IPS DF 19.7 (cell line): ENCODE data around the gene CEP350.

Source experiments
- DNase-seq: peaks from one replicate; pipeline ENCODE4 v3.0.0-alpha.2; 2013; ENCODE audit warnings: low read depth, low spot score

The CEP350 gene, protein sequence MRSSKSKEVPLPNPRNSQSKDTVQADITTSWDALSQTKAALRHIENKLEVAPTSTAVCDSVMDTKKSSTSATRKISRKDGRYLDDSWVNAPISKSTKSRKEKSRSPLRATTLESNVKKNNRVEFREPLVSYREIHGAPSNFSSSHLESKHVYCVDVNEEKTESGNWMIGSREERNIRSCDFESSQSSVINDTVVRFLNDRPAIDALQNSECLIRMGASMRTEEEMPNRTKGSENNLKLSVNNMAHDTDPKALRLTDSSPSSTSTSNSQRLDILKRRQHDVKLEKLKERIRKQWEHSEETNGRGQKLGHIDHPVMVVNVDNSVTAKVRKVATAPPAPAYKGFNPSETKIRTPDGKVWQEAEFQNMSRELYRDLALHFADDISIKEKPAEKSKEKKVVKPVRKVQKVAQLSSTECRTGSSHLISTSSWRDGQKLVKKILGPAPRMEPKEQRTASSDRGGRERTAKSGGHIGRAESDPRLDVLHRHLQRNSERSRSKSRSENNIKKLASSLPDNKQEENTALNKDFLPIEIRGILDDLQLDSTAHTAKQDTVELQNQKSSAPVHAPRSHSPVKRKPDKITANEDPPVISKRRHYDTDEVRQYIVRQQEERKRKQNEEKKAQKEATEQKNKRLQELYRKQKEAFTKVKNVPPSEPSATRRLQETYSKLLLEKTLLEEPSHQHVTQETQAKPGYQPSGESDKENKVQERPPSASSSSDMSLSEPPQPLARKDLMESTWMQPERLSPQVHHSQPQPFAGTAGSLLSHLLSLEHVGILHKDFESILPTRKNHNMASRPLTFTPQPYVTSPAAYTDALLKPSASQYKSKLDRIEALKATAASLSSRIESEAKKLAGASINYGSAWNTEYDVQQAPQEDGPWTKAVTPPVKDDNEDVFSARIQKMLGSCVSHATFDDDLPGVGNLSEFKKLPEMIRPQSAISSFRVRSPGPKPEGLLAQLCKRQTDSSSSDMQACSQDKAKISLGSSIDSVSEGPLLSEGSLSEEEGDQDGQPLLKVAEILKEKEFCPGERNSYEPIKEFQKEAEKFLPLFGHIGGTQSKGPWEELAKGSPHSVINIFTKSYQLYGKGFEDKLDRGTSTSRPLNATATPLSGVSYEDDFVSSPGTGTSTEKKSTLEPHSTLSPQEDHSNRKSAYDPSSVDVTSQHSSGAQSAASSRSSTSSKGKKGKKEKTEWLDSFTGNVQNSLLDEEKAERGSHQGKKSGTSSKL (N-terminal part only)

DNA sequence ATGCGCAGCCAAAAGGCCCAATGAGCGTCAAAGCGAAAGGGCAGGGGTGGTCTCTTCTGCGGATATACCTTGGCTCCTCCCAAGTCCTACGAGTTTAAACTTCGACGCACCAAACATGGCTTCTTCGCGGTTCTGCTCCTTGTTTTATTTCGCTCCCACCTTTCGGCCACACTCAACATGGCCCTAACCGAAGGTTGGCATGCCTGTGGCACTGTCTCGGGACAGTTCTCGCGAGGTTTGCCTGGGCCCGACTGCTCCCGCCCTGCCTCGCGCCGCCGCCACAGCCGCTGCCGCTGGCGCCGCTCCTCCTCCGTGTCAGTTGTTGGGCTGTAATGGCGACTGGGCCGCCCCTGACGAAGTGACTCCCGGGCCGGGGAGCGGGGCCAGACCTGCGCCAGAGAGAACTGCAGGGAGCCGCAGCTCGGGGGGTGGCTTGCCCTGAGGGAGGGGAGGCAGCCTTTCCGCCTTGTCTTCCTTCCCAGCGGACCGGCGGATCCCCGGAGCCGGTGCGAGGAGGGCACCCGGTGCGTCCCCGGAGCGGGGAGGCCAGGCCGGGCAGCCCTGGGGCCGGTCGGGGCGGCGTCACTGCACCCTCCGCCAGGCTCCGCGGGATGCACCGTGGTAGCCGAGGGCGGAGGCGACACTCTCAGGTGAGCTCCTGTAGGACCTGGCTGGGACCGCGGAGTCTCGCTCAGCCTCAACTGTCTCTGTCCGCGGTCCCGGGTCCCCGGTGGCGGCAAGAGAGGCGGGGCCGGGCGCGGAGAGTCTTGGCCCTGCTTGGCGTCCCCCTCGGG is at the start of gene CEP350:
Gene CEP350, plus strand, starts transcription at position 318 of the 794 bp plus-strand sequence. CDS start 31,372 bp downstream, outside the sequence.
- DNase-seq: peak; percentile 99

DNA sequence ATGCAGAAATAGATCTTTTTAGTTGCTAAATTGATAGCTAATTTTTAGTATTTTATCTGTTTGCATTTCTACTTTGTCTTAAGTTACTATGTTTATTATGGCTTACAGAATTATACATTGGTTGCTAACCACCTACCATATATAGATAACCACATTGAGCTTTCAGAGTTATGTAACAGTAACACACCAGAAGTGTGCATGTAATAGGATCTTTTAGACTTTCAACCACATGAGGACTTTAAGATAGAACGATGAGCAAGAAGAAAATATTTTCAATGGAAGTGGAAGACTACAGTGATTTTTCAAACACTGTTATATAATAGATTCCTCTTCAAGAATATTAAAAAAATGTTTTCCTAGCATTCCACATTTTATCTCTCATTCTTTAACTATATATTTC is 43.7 kb upstream of the CEP350 start:
- no peak for DNase-seq

DNA sequence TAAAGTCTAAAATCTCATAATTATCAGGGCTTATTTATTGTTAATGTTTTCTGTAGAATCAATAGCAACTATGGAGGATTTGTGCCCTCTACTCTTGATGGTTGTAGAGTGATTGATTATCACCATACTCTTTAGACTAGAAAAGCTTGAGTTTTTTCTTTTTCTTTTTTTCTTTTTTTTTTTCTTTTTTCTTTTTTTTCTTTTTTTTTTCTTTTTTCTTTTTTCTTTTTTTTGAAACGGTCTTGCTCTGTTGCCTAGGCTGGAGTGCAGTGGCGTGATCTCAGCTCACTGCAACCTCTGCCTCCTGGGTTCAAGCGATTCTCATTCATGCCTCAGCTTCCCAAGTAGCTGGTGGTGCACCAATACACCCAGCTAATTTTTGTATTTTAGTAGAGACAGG is 42.8 kb upstream of the CEP350 start:
- no peak for DNase-seq

DNA sequence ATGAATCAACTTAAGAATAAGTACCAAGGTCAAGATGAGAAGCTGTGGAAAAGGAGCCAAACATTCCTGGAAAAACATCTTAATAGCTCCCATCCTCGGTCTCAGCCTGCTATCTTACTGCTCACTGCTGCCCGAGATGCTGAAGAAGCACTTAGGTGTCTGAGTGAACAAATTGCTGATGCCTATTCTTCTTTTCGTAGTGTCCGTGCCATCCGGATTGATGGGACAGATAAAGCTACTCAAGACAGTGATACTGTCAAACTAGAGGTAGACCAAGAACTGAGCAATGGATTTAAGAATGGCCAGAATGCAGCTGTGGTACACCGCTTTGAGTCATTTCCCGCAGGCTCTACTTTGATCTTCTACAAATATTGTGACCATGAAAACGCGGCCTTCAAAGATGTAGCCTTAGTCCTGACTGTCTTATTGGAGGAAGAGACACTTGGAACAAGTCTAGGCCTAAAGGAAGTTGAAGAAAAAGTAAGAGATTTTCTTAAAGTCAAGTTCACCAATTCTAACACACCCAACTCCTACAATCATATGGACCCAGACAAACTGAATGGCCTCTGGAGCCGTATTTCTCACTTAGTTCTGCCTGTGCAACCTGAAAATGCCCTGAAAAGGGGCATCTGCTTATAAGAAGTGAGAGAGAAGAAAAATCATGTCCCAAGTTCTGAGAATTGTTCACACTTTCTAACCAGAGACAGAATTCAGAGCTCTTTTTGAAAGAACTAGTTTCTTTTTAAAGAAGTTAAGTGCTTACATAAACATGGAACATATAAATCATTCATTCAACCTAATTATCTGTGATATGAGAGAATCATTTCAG is 36.8 kb upstream of the CEP350 start:
- no peak for DNase-seq

DNA sequence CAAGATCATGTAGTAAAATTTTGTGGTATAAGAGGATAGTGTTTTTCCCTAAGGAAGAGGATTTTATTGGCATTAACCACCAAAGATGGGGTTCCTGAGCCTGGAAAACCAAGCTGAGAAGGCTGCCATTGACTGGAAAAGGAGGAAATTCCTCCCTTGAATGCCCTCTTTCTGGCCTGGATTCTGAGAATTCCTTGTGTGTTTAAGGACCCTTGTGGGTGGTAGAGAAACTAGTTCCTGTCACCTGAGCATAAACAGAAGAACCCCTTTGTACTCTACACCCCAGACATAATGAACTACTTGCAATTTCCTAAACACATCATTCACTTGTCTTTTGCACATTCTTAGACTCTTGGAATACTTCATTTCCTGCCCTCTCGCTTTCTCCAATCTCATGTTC is 33.1 kb upstream of the CEP350 start:
- DNase-seq: peak; percentile 28

DNA sequence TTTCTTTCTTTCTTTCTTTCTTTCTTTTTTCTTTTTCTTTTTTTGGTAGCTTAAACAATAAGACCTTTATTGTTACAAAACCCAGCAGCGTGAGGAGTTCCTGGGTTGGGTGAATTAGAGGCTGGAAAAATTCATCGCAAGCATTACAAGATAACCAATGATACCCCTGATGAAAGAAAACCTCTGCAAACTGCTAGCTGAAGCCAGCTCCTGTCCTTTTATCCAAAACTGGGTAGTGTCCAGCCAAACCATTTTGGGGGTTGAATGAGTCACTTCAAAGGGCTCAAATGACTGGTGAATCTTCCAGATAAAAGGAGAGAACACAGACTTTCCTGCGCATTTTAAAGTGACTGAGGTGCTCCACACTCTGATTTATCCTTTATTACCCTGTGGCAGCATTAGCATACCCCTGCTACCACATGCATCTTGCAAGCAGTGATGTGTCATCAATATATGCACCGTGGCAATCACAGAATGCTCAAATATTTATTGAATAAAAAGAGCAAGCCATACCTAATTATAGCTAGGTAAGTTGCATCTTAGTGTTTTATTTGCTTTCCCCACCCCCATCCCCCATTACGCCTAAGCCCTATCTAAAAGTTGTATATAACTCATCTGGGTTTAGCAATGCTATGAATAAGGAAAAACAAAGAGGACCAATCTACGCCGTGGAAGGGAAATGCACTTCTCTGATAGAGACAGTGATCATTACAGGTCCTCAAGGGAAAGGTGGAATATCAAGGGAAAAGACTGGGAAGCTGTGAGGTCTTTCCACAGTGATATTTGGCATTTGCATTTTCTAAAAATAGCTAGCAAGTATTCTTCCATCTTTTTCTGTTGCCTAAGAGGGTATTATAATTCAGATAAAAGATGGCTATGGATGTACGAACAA is 32.4 kb upstream of the CEP350 start:
- DNase-seq: no peak

DNA sequence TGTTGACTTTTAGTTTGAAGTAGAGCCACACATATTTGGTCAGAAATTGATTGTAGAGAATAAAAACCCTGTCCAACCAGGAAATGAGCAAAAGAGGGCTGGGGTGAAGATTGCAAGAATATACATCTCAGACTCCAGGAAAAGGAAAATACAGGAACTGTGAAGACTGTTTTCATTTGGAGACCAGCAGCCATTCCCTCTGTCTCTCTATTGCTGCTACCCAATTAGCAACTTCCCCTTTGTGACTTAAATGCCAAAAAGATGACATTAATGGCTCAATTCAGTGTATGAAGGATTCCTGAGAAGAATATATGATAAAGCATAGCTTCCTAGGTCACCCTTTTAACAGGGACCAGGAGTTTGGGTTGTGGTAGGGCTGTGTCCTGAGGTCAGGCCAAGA is 31.6 kb upstream of the CEP350 start:
- no peak for DNase-seq

DNA sequence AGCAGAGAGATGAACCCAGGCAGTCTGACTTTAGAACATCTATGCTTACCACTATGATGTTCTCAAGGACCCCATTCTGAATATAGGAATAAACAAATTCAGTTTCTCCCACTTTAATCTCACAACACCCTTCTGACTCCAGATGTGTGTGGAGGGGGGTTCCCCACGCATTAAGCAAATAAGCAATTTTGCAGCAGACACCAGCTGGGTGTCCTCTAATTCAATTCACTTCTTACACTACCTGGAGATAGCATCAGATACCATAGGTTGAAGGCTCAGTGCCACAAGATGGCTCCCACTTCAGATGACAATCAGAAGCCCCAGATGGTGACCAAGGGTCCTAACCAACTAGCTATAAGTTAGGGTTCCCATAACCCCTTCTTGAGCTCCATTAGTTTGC is 30.3 kb upstream of the CEP350 start:
- no peak for DNase-seq

DNA sequence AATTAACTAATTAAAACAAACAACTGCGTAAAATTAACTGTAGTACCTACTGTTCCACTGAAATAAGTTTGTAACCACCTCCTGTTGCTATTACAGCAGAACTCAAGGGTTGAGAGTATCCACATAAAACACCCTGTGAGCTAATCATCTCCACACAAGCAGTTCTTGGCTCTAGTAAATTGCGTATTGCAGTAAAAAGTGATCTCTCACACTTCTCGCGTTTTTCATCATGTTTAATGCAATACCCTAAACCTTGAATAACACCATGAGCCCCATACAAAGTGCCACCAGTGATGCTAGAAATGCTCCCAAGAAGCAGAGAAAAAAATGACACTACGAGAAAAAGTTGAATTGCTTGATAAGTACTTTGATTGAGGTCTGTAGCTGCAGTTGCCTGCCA is 29.3 kb upstream of the CEP350 start:
- DNase-seq: no peak

DNA sequence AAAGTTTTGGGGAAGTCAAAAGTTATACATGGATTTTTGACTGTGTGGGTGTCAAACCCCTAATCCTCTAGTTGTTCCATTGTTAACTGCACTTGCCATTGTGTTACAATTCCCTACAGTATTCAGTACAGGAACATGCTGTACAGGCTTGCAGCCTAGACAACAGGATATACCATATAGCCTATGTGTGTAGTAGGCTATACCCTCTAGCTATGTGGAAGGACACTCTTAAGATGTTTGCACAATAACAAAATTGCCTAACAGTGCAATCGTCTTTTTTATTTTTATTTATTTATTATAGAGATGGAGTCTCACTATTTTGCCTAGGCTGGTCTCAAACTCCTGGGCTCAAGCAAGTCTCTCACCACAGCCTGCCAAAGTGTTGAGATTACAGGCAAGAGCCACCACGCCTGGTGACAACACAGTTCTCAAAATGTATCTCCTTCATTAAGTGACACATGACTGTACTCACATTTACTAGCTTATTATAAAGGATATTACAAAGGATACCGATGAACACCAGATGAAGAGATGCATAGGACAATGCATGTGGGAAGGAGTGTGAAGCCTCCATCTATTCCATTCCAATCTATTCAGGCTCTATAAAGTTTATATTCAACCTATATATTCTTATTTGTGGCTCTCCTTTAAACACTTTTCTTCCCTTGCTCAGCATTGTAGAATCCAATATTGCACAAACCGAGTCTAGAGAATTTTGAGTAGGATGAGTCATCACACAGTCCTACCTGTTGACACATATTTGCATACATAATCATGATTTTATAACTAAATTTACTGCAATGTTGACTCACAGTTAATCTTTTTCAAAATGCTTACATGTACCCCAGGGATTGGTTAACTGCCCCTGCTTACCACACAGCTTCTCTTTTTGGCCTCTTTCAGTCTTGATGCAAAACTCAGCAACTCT is 28.4 kb upstream of the CEP350 start:
- DNase-seq: no peak

DNA sequence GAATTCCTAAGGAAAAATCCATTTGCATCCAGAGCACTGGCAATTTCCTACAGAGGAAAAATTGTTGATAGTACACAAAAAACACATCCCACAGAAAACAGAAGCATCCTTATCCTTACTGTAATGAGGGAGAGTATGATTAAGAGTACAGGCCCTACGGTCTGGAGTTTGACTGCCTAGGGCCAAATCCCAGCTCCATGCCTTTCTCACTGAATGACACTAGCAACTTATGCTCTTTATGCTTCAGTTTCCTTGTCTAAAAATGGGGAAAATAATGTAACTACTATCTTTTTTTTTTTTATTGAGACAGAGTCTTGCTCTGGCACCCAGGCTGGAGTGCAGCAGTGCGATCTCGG is 27.8 kb upstream of the CEP350 start:
- no peak for DNase-seq

DNA sequence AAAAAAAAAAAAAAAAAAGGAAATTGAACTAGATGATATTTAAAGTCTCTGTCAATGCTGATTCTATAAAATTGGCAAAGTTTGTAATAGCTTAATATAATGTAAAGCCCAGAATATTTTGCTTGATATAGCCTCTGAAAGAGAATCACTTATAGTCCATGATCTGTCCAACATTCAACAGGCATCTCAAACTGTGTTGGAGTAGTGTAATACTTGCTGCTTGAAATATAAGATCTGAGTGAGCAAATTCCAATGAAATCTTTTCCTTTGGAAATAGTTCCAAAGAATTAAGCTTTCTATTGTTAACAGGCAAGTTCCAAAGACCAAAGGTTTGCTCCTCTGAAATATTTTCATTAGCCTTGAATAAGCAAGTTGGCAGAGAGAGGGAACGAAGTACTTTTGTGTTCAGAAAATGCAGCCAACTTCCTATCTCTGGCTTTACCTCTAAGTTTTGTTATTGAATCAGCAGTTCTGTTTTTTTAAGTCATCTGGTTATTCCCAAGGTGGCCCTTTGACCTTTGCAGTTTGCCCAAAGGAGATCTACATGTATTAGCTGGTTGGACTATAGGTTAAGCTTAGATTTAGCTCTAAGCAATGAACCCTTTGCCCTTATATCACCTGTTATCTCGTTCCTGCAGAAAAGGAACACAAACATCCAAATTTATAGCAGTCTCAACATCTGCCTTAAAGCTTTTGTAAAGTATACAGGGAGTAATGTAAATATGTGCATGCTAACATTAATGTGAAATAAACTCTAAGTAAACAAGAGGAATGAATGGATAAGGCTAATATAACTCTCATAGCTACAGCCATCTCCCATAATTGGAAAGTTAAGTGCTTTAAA is 24.4 kb upstream of the CEP350 start:
- DNase-seq: no peak

DNA sequence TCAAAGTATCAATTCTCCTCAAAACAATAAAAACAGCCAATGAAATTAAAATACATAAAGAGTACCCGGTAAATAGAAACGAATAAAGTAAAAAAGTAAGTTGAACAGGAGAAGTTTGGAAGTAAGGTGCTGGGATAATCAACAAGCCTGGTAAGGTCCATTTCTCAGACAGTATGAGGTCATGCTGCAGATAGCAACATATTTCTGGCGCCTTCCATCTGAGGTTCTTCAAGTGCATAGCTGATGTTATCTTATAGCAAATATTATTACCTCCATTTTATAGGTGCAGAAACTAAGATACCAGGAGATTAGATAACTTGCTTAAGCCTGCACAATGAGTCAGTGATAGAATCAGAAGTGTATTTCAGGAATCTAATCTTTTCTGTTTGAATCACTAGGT is 23.7 kb upstream of the CEP350 start:
- no peak for DNase-seq

DNA sequence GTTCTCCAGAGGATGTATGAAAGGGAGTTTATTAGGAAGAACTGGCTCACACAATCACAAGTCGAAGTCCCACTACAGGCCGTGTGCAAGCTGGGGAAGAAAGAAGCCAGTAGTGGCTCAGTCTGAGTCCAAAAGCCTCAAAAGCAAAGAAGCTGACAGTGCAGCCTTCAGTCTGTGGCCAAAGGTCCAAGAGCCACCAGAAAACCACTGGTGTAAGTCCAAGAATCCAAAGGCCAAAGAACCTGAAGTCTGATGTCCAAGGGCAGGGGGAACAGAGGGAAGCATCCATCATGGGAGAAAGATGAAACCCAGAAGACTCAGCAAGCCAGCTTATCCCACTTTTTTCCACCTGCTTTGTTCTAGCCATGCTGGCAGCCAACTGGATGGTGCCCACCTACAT is 21.4 kb upstream of the CEP350 start:
- no peak for DNase-seq

DNA sequence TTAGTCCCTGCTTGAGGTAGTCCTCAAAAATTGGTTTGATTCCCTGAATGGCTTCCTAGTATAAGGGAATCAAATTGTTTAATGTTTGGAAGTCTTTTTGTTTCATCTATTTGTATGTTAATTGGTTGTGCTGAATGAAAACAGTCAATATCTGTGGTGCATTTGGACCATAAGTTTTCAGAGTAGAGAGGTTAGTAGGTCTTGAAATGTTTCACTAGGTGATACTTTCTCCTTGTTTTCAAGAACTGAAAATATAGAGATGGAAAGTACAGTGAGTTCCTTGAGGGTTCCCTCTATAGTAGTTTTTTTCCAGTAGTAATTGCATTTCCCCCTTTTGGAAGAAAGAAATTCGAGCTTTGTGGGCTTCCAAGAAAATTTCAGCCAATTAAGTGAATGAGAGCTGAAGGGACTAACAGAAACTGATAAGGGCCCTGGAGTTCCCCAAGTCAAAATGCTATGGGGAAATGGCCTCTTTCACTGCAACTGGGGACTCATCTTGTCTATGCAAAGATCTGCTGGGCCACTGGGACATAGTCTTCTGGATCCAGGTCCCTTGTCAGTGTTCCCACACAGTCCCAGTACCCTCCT is 18.6 kb upstream of the CEP350 start:
- no peak for DNase-seq

DNA sequence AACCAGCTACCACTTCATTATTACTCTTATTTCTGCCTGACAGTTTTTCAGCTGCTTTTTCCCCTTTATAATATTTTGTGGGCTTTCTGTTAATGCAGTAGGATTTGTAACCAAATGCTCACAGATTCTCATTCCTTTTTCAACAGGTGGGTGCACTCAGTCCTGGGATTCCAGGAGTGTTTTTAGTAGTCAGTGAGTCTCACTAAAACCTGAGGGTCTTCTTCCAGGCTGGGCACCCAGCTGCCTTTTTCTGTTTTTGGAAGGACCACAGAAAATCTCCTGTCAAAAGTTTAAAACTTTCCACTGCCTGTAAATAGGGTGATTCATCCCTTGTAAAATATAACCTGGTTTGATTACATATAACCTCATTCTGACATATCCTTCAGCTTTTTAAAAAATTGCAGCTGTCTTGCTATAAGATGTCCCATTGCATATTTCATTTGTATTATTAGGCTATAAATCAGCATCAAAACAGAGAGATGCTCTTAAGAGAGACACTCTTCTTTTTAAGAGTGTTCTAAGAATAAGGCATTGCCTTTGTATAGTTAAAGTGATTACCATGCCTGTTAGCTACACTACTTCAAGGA is 16.8 kb upstream of the CEP350 start:
- DNase-seq: no peak

DNA sequence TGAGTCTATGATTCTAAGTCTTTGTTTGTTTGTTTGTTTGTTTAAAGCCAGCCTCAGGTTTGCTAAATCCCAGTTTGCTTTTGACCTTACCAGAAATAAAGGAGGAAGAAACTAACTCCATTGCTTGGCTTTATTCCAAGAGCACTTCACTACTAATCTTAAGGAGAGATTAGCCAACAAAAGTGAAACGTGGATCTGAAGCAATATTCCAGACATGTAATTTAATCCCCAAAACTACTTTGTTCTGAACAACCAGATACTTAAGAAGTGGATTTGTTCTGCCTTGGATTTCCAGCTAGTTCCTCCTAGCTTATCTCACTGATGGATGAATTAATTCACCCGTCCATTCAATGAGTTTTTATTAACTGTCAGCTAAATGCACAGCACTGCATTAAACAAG is 15.9 kb upstream of the CEP350 start:
- DNase-seq: no peak
